A549 (cell line): Measurements from ENCODE around the gene PCTP. TPM values are rescaled to one million over a fixed set of nuclear protein-coding genes. Genes with fewer than 3 reads are reported as not detected.

ENCODE experiments used
- ATAC-seq, 2 experiments: fragments of 200-7000 bp in 1 of 2; fragments of >200 bp in 1 of 2; cut with Nextera tagmentation in 1 of 2; cut with Tn5 transposase in 1 of 2; 3 replicates each; pipeline versions ENCODE4 v1.8.0 to v1.9.1; 2018 to 2020; ENCODE audit warnings: mild to moderate bottlenecking in 1 of 2, moderate library complexity in 1 of 2
- CTCF ChIA-PET: fragments of 300-600 bp; sonication (Branson Sonifier 250); formaldehyde crosslinking; extraction: SDS; loops from one replicate; lab custom pipeline; 2021; ENCODE audit warnings: antibody characterized with exemption, inconsistent platforms; lab: Yijun Ruan, JAX
- POLR2A ChIA-PET: fragments of 350-600 bp; formaldehyde crosslinking; extraction: SDS; loops from one replicate; lab custom pipeline; 2021; ENCODE audit warnings: antibody characterized with exemption, inconsistent platforms; lab: Yijun Ruan, JAX
- DNase-seq, 2 experiments: peaks; one replicate each; pipeline versions ENCODE4 v3.0.0 to v3.0.0-alpha.2; 2011 to 2016; ENCODE audit warnings: low read depth in 1 of 2, low spot score in 1 of 2
- FAIRE-seq: peaks from 2 replicates; lab custom pipeline; 2011; peaks lifted over from hg19 to GRCh38; lab: Jason Lieb, UNC
- H3K27ac ChIP-seq, 2 experiments: fragments of >200 bp; sonication (Bioruptor Twin); formaldehyde crosslinking; 3 replicates each; pipeline ENCODE4 v1.5.1; 2016 to 2017
- H3K4me1 ChIP-seq: fragments of >200 bp; sonication (Bioruptor Twin); formaldehyde crosslinking; 3 replicates; pipeline ENCODE4 v1.6.1; 2016
- H3K4me2 ChIP-seq: fragments of >200 bp; sonication (Bioruptor Twin); formaldehyde crosslinking; 3 replicates; pipeline ENCODE4 v1.6.1; 2016
- H3K4me3 ChIP-seq: fragments of >200 bp; sonication (Bioruptor Twin); formaldehyde crosslinking; 3 replicates; pipeline ENCODE4 v1.5.1; 2016
- H3K9me3 ChIP-seq: fragments of >200 bp; sonication (Bioruptor Twin); formaldehyde crosslinking; 3 replicates; pipeline ENCODE4 v1.6.1; 2016
- BCL3 ChIP-seq: fragments of >200 bp; sonication (Bioruptor Twin); formaldehyde crosslinking; IDR thresholded peaks from 3 replicates; pipeline ENCODE4 v1.6.1; 2016
- CBX2 ChIP-seq: fragments of 200-600 bp; sonication (generic); IDR thresholded peaks from 2 replicates; pipeline ENCODE4 v1.6.1; 2016; ENCODE audit warnings: low read depth, mild to moderate bottlenecking, borderline replicate concordance
- CBX8 ChIP-seq: fragments of 200-600 bp; sonication (generic); IDR thresholded peaks from 2 replicates; pipeline ENCODE4 v1.6.1; 2016
- CTCF ChIP-seq: fragments of >200 bp; sonication (Bioruptor Twin); formaldehyde crosslinking; IDR thresholded peaks from 3 replicates; pipeline ENCODE4 v1.5.1; 2016
- EHF ChIP-seq: fragments of 250-450 bp; sonication (Bioruptor Pico); IDR thresholded peaks from 2 replicates; pipeline ENCODE4 v1.5.0; 2020; ENCODE audit warnings: mild to moderate bottlenecking
- ESRRA ChIP-seq: fragments of 150-350 bp; IDR thresholded peaks from 2 replicates; pipeline ENCODE4 v1.6.1; 2014; ENCODE audit warnings: mild to moderate bottlenecking, low read length, borderline replicate concordance
- FOSB ChIP-seq: fragments of 250-450 bp; sonication (Bioruptor Pico); IDR thresholded peaks from 2 replicates; pipeline ENCODE4 v1.5.0; 2020; ENCODE audit warnings: mild to moderate bottlenecking, moderate library complexity
- FOXS1 ChIP-seq: fragments of 250-450 bp; sonication (Bioruptor Pico); IDR thresholded peaks from 2 replicates; pipeline ENCODE4 v1.5.0; 2020; ENCODE audit warnings: mild to moderate bottlenecking, moderate library complexity
- GATA3 ChIP-seq: IDR thresholded peaks from 2 replicates; pipeline ENCODE4 v1.6.1; 2012; ENCODE audit warnings: borderline replicate concordance
- HDAC2 ChIP-seq: fragments of 200-600 bp; sonication (generic); IDR thresholded peaks from 2 replicates; pipeline ENCODE4 v1.6.1; 2016
- HEYL ChIP-seq: fragments of 250-450 bp; sonication (Bioruptor Pico); IDR thresholded peaks from 2 replicates; pipeline ENCODE4 v1.8.0; 2021; ENCODE audit warnings: mild to moderate bottlenecking, moderate library complexity
- HOXB5 ChIP-seq: fragments of 250-450 bp; sonication (Bioruptor Pico); IDR thresholded peaks from 2 replicates; pipeline ENCODE4 v1.5.0; 2020; ENCODE audit warnings: mild to moderate bottlenecking, moderate library complexity
- JUN ChIP-seq, 2 experiments: fragments of >200 bp; sonication (Bioruptor Twin); formaldehyde crosslinking; IDR thresholded peaks; 2 replicates in 1 of 2; 3 replicates in 1 of 2; pipeline ENCODE4 v1.6.1; 2016 to 2017
- KDM1A ChIP-seq: fragments of 200-600 bp; sonication (generic); IDR thresholded peaks from 2 replicates; pipeline ENCODE4 v1.6.1; 2016; ENCODE audit warnings: low read depth, mild to moderate bottlenecking
- KDM5A ChIP-seq: fragments of 200-600 bp; sonication (generic); IDR thresholded peaks from 2 replicates; pipeline ENCODE4 v1.6.1; 2016; ENCODE audit warnings: antibody characterized with exemption, mild to moderate bottlenecking
- MAFK ChIP-seq: fragments of 450-650 bp; IDR thresholded peaks from 2 replicates; pipeline ENCODE4 v1.6.1; 2014; ENCODE audit not compliant: partially characterized antibody
- MAZ ChIP-seq: fragments of 150-350 bp; IDR thresholded peaks from 2 replicates; pipeline ENCODE4 v1.6.1; 2014; ENCODE audit warnings: antibody characterized with exemption, low read depth, low read length, borderline replicate concordance
- NFE2L2 ChIP-seq: fragments of 150-350 bp; conservative IDR thresholded peaks from 2 replicates; pipeline ENCODE4 v1.6.1; 2014; ENCODE audit warnings: low read length
- NR3C1 ChIP-seq: fragments of >200 bp; sonication (Bioruptor Twin); formaldehyde crosslinking; IDR thresholded peaks from 3 replicates; pipeline ENCODE4 v1.6.1; 2017
- PHF8 ChIP-seq: fragments of 200-600 bp; sonication (generic); IDR thresholded peaks from 2 replicates; pipeline ENCODE4 v1.6.1; 2016; ENCODE audit warnings: low read depth, mild to moderate bottlenecking, antibody characterized with exemption, moderate library complexity, borderline replicate concordance
- POLR2A ChIP-seq: IDR thresholded peaks from 2 replicates; pipeline ENCODE4 v1.6.1; 2012; ENCODE audit warnings: mild to moderate bottlenecking, low read length
- POLR2AphosphoS2 ChIP-seq: conservative IDR thresholded peaks from 2 replicates; pipeline ENCODE4 v1.6.1; 2012; ENCODE audit warnings: low read length, improper control_type of control experiment, inconsistent platforms
- RAD21 ChIP-seq, 2 experiments: fragments of >200 bp in 1 of 2; sonication (Bioruptor Twin) in 1 of 2; formaldehyde crosslinking in 1 of 2; IDR thresholded peaks in 1 of 2; conservative IDR thresholded peaks in 1 of 2; 2 replicates in 1 of 2; 3 replicates in 1 of 2; pipeline ENCODE4 v1.6.1; 2012 to 2018; ENCODE audit warnings: inconsistent platforms in 1 of 2
- RFX5 ChIP-seq: fragments of 450-650 bp; IDR thresholded peaks from 2 replicates; pipeline ENCODE4 v1.7.1; 2014; ENCODE audit warnings: antibody characterized with exemption, mild to moderate bottlenecking, moderate library complexity
- RNF2 ChIP-seq: fragments of 200-600 bp; sonication (generic); IDR thresholded peaks from 2 replicates; pipeline ENCODE4 v1.6.1; 2016; ENCODE audit warnings: low read depth, mild to moderate bottlenecking, antibody characterized with exemption, moderate library complexity, borderline replicate concordance
- SREBF2 ChIP-seq: fragments of 450-650 bp; IDR thresholded peaks from 2 replicates; pipeline ENCODE4 v1.6.1; 2014; ENCODE audit warnings: mild to moderate bottlenecking, moderate library complexity
- TFCP2L1 ChIP-seq: fragments of 250-450 bp; sonication (Bioruptor Pico); IDR thresholded peaks from 2 replicates; pipeline ENCODE4 v1.5.0; 2021; ENCODE audit warnings: mild to moderate bottlenecking
- USF2 ChIP-seq: fragments of 450-650 bp; IDR thresholded peaks from 2 replicates; pipeline ENCODE4 v1.6.1; 2014; ENCODE audit warnings: antibody characterized with exemption
- ZC3H11A ChIP-seq: fragments of 450-650 bp; IDR thresholded peaks from 2 replicates; pipeline ENCODE4 v1.6.1; 2014; ENCODE audit warnings: antibody characterized with exemption, mild to moderate bottlenecking
- WGBS: methylation state at CpG from one replicate; pipeline ENCODE4 v1.1.6; 2017; ENCODE audit errors: missing lambda C conversion rate; 5-methylcytosine and 5-hydroxymethylcytosine counted together
- polyA plus RNA-seq, 4 experiments: library from polyadenylated mRNA; depleted of rRNA in 3 of 4; stranded (reverse); fragments of >200 nt; fragmentation: RNase III in 1 of 4; extraction: RNeasy Plus Mini Kit Qiagen cat#74134 plus additional on column Dnase treatment in 1 of 4; gene quantifications; 2 replicates in 3 of 4; 3 replicates in 1 of 4; pipeline ENCODE4 v1.2.3, GENCODE V29; 2011 to 2017

The PCTP gene
- polyA plus RNA-seq, 2 of the 4 experiments (the other 2 are of a cell fraction), result 17.1 to 31.5 TPM

- ChIA-PET POLR2A (no interaction called here), CTCF (interaction anchor here (0.6 kb wide), 1 partner anchor 23 kb away, joined by 3 read pairs; no protein-coding TSS in a partner anchor)
- no peak for TF ChIP-seq HDAC2
- no peak for TF ChIP-seq TFCP2L1 (CRISPR knock-in tag)
- no peak for TF ChIP-seq HOXB5 (CRISPR knock-in tag)
- no peak for TF ChIP-seq PHF8
- 35% methylated on average over 2 of the region's 2 CpGs for WGBS
- Histone ChIP-seq H3K4me2 (no peak overlapping the region), H3K27ac (no peak overlapping the region), H3K4me3 (no peak overlapping the region), H3K4me1 (no peaks in the 10 kb centered on the region), H3K9me3 (no peaks in the 10 kb centered on the region; the same call in 2 of the 3 replicates)
- ATAC-seq, result no peak
- no peak for FAIRE-seq
- no peak for DNase-seq
These were observed 56.1 kb downstream of the PCTP start for GRCh38 chr17:55806745-55807495.

GRCh38 chr17:55811536-55811935, 60.7 kb downstream of the PCTP start:
- ChIA-PET POLR2A (no interaction called here), CTCF (no interaction called here)
- Histone ChIP-seq H3K4me1 (no peaks in the 10 kb centered on the region), H3K4me2 (no peak overlapping the region), H3K9me3 (no peaks in the 10 kb centered on the region), H3K27ac (no peak overlapping the region), H3K4me3 (no peak overlapping the region)
- 20% methylated on average over 4 of the region's 4 CpGs for WGBS
- ATAC-seq (no peak), FAIRE-seq (no peak), DNase-seq (no peak)
- TF ChIP-seq MAFK, result no peak
- no peak for TF ChIP-seq KDM1A
- TF ChIP-seq NR3C1, result no peak
- TF ChIP-seq RAD21 (conservative IDR thresholded peaks at IDR 0.05 in 1 of 2, IDR thresholded peaks at IDR 0.05 in 1 of 2), result no peak
- TF ChIP-seq POLR2A, result no peak
- TF ChIP-seq ZC3H11A, result no peak
- TF ChIP-seq SREBF2, result no peak
- TF ChIP-seq RNF2, result no peak
- no peak for TF ChIP-seq FOSB
- TF ChIP-seq RFX5, result no peak
- TF ChIP-seq PHF8, result no peak
- no peak for TF ChIP-seq EHF (CRISPR knock-in tag)
- TF ChIP-seq GATA3, result no peak
- no peak for TF ChIP-seq FOXS1 (CRISPR knock-in tag)
- no peak for TF ChIP-seq HOXB5 (CRISPR knock-in tag)
- no peak for TF ChIP-seq CBX2
- no peak for TF ChIP-seq NFE2L2
- no peak for TF ChIP-seq KDM5A
- no peak for TF ChIP-seq BCL3
- TF ChIP-seq CBX8, result no peak

- 7% methylated on average over 3 of the region's 3 CpGs for WGBS
- no peaks in the 10 kb centered on the region for H3K9me3 ChIP-seq
- no peak overlapping the region for H3K27ac ChIP-seq
- ATAC-seq (no peak), DNase-seq (no peak), FAIRE-seq (peak; percentile 78)
- CTCF ChIA-PET, result no interaction called here
- H3K4me3 ChIP-seq, result no peak overlapping the region
- no peak overlapping the region for H3K4me2 ChIP-seq
- H3K4me1 ChIP-seq, result no peaks in the 10 kb centered on the region
- TF ChIP-seq NR3C1, result no peak
- TF ChIP-seq POLR2AphosphoS2, result no peak
- TF ChIP-seq HEYL, result no peak
- TF ChIP-seq MAZ, result no peak
- TF ChIP-seq CBX2, result no peak
- no peak for TF ChIP-seq POLR2A
- TF ChIP-seq USF2, result no peak
- TF ChIP-seq FOSB, result no peak
- no peak for TF ChIP-seq ESRRA
- TF ChIP-seq CTCF, result no peak
- no peak for TF ChIP-seq JUN (IDR thresholded peaks at IDR 0.05)
- POLR2A ChIA-PET, result no interaction called here
These were observed 61.5 kb downstream of the PCTP start for GRCh38 chr17:55812323-55812722.
